GM10266 (cell line): ENCODE measurements around the gene BAIAP3.
A peak's percentile ranks its signal among the peaks of the same experiment; 100 is the strongest.

Experiments used
- DNase-seq: peaks from one replicate; pipeline ENCODE4 v3.0.0; 2012; ENCODE audit errors: extremely low spot score
- TF ChIP-seq, protein P1 (sequence below): IDR thresholded peaks from 2 replicates; pipeline ENCODE4 v1.5.1; 2012; ENCODE audit warnings: mild to moderate bottlenecking, low read depth; ENCODE audit not compliant: control insufficient read depth, insufficient read depth; ENCODE audit errors: missing control alignments

The BAIAP3 gene

DNA sequence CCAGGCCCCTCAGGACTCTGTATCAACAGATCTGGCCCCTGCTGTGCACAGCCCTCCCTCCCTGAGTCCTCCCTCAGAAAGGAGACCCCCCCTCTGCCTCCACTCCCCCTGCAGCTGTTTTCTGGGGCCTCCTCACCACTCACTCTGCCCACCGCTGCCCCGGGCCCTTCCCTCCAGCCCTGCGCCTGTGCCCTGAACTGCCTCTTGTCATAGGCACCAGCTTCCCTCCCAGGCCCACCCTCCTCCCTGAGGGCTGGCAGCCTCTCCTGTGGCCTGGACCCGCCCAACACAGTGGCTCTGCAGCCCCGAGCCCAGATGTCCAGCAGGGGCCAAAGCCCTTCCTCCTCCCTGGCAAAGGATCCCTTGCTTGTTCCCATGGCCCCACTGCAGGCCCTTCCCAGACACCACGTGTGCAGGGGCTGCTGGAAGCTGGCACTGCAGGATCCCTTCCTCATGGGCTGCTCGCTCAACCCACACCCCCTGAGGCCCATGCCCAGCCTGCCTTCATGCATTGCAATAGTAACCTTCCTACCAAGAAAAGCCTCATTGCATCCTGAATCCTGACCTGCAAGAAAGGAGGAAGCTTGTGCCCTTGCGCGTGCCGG lies 44.1 kb downstream of the BAIAP3 start:
- no peak for DNase-seq
- TF ChIP-seq, protein P1, sequence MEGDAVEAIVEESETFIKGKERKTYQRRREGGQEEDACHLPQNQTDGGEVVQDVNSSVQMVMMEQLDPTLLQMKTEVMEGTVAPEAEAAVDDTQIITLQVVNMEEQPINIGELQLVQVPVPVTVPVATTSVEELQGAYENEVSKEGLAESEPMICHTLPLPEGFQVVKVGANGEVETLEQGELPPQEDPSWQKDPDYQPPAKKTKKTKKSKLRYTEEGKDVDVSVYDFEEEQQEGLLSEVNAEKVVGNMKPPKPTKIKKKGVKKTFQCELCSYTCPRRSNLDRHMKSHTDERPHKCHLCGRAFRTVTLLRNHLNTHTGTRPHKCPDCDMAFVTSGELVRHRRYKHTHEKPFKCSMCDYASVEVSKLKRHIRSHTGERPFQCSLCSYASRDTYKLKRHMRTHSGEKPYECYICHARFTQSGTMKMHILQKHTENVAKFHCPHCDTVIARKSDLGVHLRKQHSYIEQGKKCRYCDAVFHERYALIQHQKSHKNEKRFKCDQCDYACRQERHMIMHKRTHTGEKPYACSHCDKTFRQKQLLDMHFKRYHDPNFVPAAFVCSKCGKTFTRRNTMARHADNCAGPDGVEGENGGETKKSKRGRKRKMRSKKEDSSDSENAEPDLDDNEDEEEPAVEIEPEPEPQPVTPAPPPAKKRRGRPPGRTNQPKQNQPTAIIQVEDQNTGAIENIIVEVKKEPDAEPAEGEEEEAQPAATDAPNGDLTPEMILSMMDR, result no peak

DNA sequence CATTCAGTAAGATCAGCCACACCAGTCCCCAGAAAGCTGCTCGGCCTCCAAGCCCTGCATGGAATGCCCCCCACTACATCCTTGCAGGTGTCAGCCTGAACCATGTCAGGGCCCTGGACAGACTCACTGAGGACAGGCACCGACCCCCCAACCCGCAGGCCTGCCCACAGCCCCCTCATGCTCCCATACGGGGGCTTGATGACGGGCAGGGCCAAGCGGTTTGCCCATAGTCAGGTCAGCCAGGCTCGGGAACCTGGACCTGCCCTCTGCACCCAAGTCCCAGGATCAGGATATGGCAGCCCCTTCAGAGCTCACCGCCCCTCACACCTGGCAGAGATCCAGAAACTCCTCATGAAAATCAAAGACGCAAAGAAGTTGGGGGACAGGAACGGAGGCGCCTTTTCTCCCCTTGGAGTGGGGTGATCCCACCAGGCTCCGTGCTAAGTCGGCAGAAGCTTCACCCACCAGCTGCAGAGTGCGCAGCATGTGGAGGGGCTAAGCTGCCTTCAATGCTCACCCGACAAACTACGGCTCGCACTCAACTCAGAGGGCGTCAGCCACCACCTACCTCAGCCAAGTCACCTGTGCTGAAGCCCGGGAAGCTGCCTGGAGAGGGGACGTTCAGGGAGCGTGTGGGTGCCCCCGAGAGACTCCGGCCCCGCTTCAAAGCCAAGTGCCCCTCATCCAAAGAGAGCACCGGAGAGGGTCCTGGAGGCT lies 44.8 kb downstream of the BAIAP3 start:
- TF ChIP-seq, protein P1, result no peak
- no peak for DNase-seq

DNA sequence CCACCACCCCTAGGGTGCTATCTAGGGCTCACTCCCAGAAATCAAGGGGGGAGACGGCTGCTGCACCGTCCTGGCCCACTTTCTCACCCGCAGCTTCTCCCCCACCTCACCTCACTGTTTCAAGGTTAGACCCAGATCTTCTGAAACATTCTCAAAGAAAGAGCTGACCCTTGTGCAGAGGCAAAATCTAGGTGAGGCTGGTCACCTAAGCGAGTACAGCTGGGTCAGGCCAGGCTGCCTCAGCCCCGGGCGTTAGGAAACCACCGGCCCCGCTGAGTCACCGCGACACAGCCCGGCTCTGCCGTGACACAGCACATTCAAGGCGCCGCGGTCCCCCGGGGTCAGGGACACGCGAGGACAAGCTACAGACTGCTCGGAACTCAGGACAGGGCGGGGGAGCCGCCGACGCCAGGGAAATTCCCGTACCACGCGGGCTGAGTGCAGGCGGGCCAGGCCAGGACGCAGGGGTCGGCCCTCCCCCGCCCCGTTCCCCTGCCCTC lies 45.4 kb downstream of the BAIAP3 start:
- TF ChIP-seq, protein P1, result no peak
- peak; percentile 78 for DNase-seq

DNA sequence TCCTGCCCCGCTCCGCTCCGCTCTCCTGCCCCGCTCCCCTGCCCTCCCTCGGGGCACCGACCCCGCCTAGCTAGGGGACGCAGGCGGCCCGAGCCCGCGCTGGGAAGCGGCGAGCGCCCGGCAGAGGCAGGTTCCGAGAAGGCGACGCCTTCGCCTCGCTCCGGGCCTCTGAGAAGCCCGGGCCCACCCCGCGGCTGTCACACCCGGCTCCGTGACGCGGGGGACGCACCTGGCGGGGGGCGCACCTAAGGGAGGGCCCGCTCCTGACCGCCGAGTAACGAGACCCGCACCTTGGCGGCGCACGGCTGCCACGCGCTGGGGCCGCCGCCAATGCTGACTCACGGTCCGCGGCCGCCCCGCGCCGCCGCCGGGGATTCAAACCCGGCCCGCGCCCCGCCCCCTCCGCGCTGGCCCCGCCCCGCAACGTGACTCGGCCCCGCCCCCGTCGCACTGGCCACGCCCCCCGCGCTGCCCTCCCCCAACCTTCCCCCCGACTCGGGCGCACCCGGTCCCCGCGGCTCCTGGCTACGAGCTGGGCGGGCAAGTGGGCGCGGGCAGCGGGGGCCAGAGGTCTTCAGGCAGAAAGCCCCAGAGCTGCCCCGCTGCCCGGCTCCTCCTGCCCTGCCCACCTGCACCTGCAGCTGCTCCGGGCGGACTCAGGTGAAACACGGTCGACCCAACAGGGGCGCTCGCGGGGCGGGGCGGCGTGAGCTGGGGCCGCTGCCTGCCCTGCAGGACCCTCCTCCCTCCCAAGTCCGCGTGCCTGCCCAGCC lies 46.0 kb downstream of the BAIAP3 start:
- TF ChIP-seq, protein P1, result no peak
- peak; percentile 95 for DNase-seq

DNA sequence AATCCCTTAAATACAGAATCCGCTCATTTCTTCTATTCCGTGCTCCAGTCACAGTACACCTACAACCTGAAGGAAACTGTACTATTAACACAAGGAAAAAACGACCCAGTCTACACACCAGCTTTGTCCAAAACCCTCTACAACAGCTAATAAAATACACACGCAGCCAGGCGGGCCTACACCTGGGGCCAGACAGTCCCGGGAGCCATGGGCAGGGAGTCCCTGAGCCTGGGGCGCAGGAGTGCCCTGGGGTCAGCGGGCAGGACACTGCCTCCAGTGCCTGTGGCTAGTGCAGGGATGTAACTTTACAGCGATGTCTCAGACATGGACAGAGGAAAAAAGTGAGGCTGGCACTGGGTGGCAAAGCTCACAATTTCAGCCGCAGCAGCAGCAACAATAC lies 46.8 kb downstream of the BAIAP3 start:
- TF ChIP-seq, protein P1, result no peak
- no peak for DNase-seq

DNA sequence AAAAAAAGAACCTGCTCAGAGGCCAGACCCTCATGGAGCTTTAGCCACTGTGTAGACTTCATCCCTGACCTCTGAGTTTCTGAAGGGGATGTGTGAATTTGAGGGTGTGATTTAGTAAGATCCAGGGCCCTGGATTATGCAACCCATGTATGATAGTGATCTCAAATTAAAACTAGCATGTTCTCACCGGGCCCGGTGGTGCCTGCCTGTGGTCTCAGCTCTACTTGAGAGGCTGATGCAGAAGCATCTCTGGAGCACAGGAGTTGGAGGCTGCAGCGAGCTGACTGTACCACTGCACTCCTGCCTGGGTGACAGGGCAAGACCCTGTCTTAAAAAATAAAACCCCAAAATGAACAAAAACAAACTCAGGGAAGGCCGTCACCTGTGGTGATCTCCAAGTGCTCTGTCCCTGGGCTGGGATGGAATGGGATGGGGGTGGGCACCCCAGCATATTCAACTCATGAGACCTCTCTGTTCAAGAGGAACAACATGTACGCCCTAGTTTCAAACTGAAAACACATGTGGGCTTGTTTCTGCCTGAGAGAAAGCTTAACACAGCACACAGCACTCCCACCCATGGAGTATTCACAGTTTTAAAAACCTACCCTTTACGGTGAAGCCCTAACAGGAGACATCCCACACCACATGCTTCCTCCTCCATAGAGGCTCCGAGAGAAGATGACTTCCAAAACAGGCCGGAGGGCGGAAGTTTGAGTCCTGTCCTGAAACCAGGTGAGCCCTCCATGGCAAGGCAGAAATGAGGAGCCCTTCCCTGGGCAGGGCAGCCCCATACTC lies 48.4 kb downstream of the BAIAP3 start:
- TF ChIP-seq, protein P1, result no peak
- no peak for DNase-seq
